ENCODE measurements around the gene KRTAP5-2. TPM values are rescaled to one million over a fixed set of nuclear protein-coding genes. Genes with fewer than 3 reads are reported as not detected.

The KRTAP5-2 gene
- total and polyA plus RNA-seq, 2 of the 8 experiments (the other 6 are each of a cell fraction or from before 2014, with no cell fraction given), result not detected

GRCh38 chr11:1558775-1559110 is 39.4 kb downstream of the KRTAP5-2 start:
- Histone ChIP-seq H3K23ac (ENCODE audit: insufficient read length) (no peak overlapping the region), H4K20me1 (replicated peaks in 1 of 2; ENCODE audit: control insufficient read depth in 1 of 2, insufficient read depth in 2 of 2, low read length in 2 of 2) (peaks cover 2 to 17% of the 10 kb centered on the region in 2 experiments), H2BK12ac (ENCODE audit: low read depth, low read length) (peak overlapping the region; percentile 98; the same call in 1 of the 2 replicates), H3K27me3 (replicated peaks in 1 of 4; ENCODE audit: control insufficient read depth in 3 of 4, extremely low read depth in 1 of 4, insufficient read depth in 3 of 4, low read length in 3 of 4) (peaks cover 18 to 49% (median 41%) of the 10 kb centered on the region in 4 experiments), H3K56ac (replicated peaks; ENCODE audit: insufficient read length, low read depth, low read length) (peak overlapping the region; percentile 73), H3K23me2 (ENCODE audit: low read depth, low read length) (no peaks in the 10 kb centered on the region; the same call in 1 of the 2 replicates), H3K9ac (replicated peaks in 1 of 4; ENCODE audit: extremely low read depth in 1 of 4, low read depth in 3 of 4, low read length in 3 of 4) (no peak overlapping the region), H3K27ac (ENCODE audit: low read depth, low read length) (no peak overlapping the region), H3K9me3 (ENCODE audit: insufficient read depth in 2 of 2, low read depth in 1 of 2, low read length in 1 of 2) (no peaks in the 10 kb centered on the region), H3K18ac (ENCODE audit: extremely low read depth, low read length) (peak overlapping the region; percentile 88), H2AK5ac (ENCODE audit: low read depth, low read length) (peak overlapping the region; percentile 87; the same call in 1 of the 2 replicates), H2AFZ (ENCODE audit: low read length) (no peak overlapping the region), H3K14ac (ENCODE audit: insufficient read length) (no peak overlapping the region), H3K4me1 (replicated peaks in 1 of 4; ENCODE audit: control insufficient read depth in 3 of 4, insufficient read depth in 4 of 4, low read length in 3 of 4) (peaks cover 8 to 48% (median 38%) of the 10 kb centered on the region in 4 experiments), H2BK15ac (ENCODE audit: low read length) (peak overlapping the region; percentile 83; the same call in 1 of the 2 replicates), H4K5ac (ENCODE audit: insufficient read length, low read depth, low read length) (no peak overlapping the region), H3K4ac (replicated peaks; ENCODE audit: insufficient read length, low read depth, low read length) (peak overlapping the region; percentile 44), H3K36me3 (ENCODE audit: control insufficient read depth in 2 of 4, insufficient read depth in 4 of 4, low read length in 3 of 4) (no peaks in the 10 kb centered on the region; a peak in 1 of 8 replicates), H2BK20ac (ENCODE audit: low read length) (peak overlapping the region; percentile 97), H3K4me2 (ENCODE audit: insufficient read depth in 1 of 2, low read depth in 2 of 2, low read length in 2 of 2) (peak overlapping the region; percentile 42 to 69), H2BK120ac (replicated peaks; ENCODE audit: low read depth, low read length) (no peak overlapping the region), H4K91ac (replicated peaks; ENCODE audit: insufficient read length, low read length) (peak overlapping the region; percentile 88), H3K4me3 (ENCODE audit: extremely low read depth in 1 of 4, insufficient read depth in 2 of 4, low read depth in 3 of 4, low read length in 4 of 4) (peak overlapping the region in 1 of 4 experiments; percentile 4; a peak in 1 of 8 replicates), H2BK5ac (ENCODE audit: low read depth, low read length) (peak overlapping the region; percentile 79; the same call in 1 of the 2 replicates), H3K79me1 (ENCODE audit: low read depth, low read length) (no peaks in the 10 kb centered on the region), H3K79me2 (ENCODE audit: control insufficient read depth in 1 of 2, insufficient read depth in 2 of 2, low read length in 2 of 2) (no peaks in the 10 kb centered on the region), H4K8ac (ENCODE audit: extremely low read depth, insufficient read depth, low read length) (peak overlapping the region; percentile 71; the same call in 1 of the 2 replicates)
- FAIRE-seq (no peak), DNase-seq (ENCODE audit: low read depth in 1 of 2, low spot score in 2 of 2) (no peak)
- TF ChIP-seq ASH2L (IDR thresholded peaks at IDR 0.05; ENCODE audit: low read length), result peak; percentile 17
- no peak for TF ChIP-seq EP300 (IDR thresholded peaks at IDR 0.05; ENCODE audit: borderline replicate concordance in 1 of 2, low read depth in 2 of 2, low read length in 2 of 2)
- CTCF ChIA-PET (ENCODE audit: partially characterized antibody), result interaction anchor here (0.6 to 9.6 kb wide), 7 partner anchors 9 to 59 kb away, joined by 3 to 140 read pairs (median 4); partner anchors contain the start of gene DUSP8
- 74% methylated on average over 12 of the region's 12 CpGs; no CpG with 5 or more reads in 1 of the 2 experiments for WGBS, 2 experiments (ENCODE audit: extremely low coverage in 1 of 2, insufficient coverage in 1 of 2, insufficient read length in 1 of 2, insufficient replicate concordance in 2 of 2, low coverage in 1 of 2, low lambda C conversion rate in 2 of 2, missing lambda C conversion rate in 1 of 2)
- POLR2A ChIA-PET (ENCODE audit: partially characterized antibody), result interaction anchor here (0.8 to 7.0 kb wide), 4 partner anchors 10 to 26 kb away, joined by 3 to 60 read pairs (median 32); partner anchors contain the start of gene KRTAP5-1

Data from H1 (cell line).